ENCODE results near the gene PP2D1. TPM values are rescaled to one million over a fixed set of nuclear protein-coding genes. Genes with fewer than 3 reads are reported as not detected.
A peak's percentile ranks its signal among the peaks of the same experiment; 100 is the strongest.

Gene PP2D1
- total RNA-seq, 1 experiment from 2014 or later = not detected

GRCh38 chr3:19937459-19938294 is 74.4 kb downstream of the PP2D1 start:
- ChIA-PET CTCF (no interaction called here), POLR2A (no interaction called here), RAD21 (ENCODE audit: low non-redundant PET in 1 of 2, low total read pairs in 2 of 2, uncharacterized antibody in 2 of 2, unreplicated experiment in 2 of 2) (no interaction called here)
- no peaks in the 10 kb centered on the region for H3K36me3 ChIP-seq (ENCODE audit: control insufficient read depth in 1 of 2, insufficient read depth in 2 of 2, low read length in 2 of 2)
- H3K79me2 ChIP-seq (ENCODE audit: insufficient read depth, low read length) = no peaks in the 10 kb centered on the region
- intact Hi-C loops (cut with micrococcal nuclease) = no loop called here
- no peak overlapping the region for H3K4me3 ChIP-seq (replicated peaks in 1 of 2; ENCODE audit: low read depth in 1 of 2, low read length in 2 of 2)
- no peak overlapping the region for H3K9ac ChIP-seq (ENCODE audit: low read length)
- no peaks in the 10 kb centered on the region for H4K20me1 ChIP-seq (ENCODE audit: insufficient read depth)
- TF ChIP-seq, protein P1, sequence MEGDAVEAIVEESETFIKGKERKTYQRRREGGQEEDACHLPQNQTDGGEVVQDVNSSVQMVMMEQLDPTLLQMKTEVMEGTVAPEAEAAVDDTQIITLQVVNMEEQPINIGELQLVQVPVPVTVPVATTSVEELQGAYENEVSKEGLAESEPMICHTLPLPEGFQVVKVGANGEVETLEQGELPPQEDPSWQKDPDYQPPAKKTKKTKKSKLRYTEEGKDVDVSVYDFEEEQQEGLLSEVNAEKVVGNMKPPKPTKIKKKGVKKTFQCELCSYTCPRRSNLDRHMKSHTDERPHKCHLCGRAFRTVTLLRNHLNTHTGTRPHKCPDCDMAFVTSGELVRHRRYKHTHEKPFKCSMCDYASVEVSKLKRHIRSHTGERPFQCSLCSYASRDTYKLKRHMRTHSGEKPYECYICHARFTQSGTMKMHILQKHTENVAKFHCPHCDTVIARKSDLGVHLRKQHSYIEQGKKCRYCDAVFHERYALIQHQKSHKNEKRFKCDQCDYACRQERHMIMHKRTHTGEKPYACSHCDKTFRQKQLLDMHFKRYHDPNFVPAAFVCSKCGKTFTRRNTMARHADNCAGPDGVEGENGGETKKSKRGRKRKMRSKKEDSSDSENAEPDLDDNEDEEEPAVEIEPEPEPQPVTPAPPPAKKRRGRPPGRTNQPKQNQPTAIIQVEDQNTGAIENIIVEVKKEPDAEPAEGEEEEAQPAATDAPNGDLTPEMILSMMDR (IDR thresholded peaks at IDR 0.05 in 2 of 3, conservative IDR thresholded peaks at IDR 0.05 in 1 of 3; ENCODE audit: borderline replicate concordance in 1 of 3, insufficient read depth in 1 of 3, low read depth in 2 of 3, low read length in 2 of 3) = no peak
- TF ChIP-seq CBX3 (IDR thresholded peaks at IDR 0.05; ENCODE audit: low read depth) = no peak
- TF ChIP-seq FOSL1 (IDR thresholded peaks at IDR 0.05; ENCODE audit: low read depth) = no peak
- TF ChIP-seq MAX (IDR thresholded peaks at IDR 0.05) = no peak
- TF ChIP-seq ZNF274 (IDR thresholded peaks at IDR 0.05; ENCODE audit: low read depth, low read length) = no peak
- TF ChIP-seq ZFX (IDR thresholded peaks at IDR 0.05) = no peak
- TF ChIP-seq ATF3 (IDR thresholded peaks at IDR 0.05) = no peak
- TF ChIP-seq EGR1 (IDR thresholded peaks at IDR 0.05; ENCODE audit: low read depth) = no peak
- TF ChIP-seq CEBPB (IDR thresholded peaks at IDR 0.05; ENCODE audit: low read depth) = no peak
- TF ChIP-seq JUND (IDR thresholded peaks at IDR 0.05) = no peak
- TF ChIP-seq REST (IDR thresholded peaks at IDR 0.05; ENCODE audit: low read depth) = no peak
- no peak for TF ChIP-seq SRF (IDR thresholded peaks at IDR 0.05; ENCODE audit: low read depth)
- peaks cover 0 to 9% of the 10 kb centered on the region in 2 experiments; a peak in 2 of 4 replicates for H3K4me1 ChIP-seq (ENCODE audit: control insufficient read depth in 1 of 2, insufficient read depth in 2 of 2, low read length in 2 of 2)
- no peak overlapping the region for H3K27ac ChIP-seq (ENCODE audit: low read depth, low read length)
- BruUV-seq (replicated peaks) = no TSS peak
- H3K9me2 ChIP-seq (ENCODE audit: insufficient read depth) = no peaks in the 10 kb centered on the region
- no peak for DNase-seq (ENCODE audit: low read depth, low spot score)
- H3K4me2 ChIP-seq (ENCODE audit: low read length) = no peak overlapping the region
- H3K27me3 ChIP-seq (ENCODE audit: insufficient read depth, low read length) = no peaks in the 10 kb centered on the region
- H3K9me3 ChIP-seq (ENCODE audit: control insufficient read depth in 1 of 2, insufficient read depth in 1 of 2, low read depth in 1 of 2, low read length in 2 of 2) = no peaks in the 10 kb centered on the region
- peak; percentile 47 for ATAC-seq
- H2AFZ ChIP-seq (ENCODE audit: low read depth, low read length, poor library complexity, severe bottlenecking) = no peak overlapping the region

Other genes with a start within 250 kb of the PP2D1 start
- gene EFHB, start 78.0 kb downstream of the PP2D1 start, total RNA-seq (2021; ENCODE audit: unreplicated experiment) = 0.30 TPM
- gene RAB5A, start 65.2 kb downstream of the PP2D1 start, total RNA-seq (2021; ENCODE audit: unreplicated experiment) = 45.0 TPM
- 3.7 TPM for gene KAT2B, start 28.2 kb upstream of the PP2D1 start, total RNA-seq (2021; ENCODE audit: unreplicated experiment)
- gene SGO1, start 173.9 kb upstream of the PP2D1 start, total RNA-seq (2021; ENCODE audit: unreplicated experiment) = 23.5 TPM